Measurements from ENCODE around the gene MSANTD1.

The MSANTD1 gene

DNA sequence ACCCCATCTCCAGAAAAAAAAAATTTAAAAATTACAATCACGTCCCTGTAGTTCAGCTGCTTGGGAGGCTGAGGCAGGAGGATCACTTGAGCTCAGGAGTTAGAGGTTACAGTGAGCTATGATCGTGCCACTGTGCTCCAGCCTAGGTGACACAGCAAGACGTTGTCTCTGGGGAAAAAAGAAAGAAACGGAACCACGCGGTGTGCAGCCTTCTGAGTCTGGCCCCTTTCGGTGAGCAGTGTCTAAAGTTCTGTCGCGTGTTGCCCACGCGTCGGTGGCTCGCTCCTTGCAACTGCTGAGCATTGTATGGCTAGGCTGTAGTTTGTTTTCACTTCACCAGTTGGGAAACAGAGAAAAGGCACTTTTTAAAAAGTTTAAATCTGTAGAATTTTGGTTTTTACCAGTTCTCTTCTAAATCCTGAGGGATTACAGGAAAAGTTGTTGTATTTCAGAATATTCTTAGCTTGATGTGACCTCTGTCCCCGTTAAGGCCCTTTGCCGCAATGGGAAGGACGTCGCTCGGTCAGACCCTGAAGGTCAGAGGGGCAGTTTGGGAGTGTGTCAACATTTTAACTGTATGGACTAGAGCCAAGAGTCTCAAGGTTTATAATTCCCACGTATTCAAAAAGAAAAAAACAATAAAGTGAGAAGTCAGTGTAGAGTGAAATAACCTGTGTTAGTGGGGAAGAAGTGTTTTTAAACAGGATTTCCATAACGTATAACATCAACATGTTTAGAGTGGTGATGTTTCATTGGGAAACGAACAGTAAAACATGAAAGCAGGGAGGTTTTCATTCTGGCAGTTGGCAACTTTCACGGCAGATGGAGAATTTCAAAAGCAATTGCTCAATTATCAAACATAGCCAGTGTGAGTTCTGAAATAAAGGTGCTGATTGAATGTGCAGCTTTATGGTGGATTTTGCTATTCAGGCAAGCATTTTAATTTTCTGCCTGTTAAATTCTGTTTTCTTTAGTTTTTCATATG is 45.8 kb upstream of the MSANTD1 start:
- CTCF ChIA-PET, result interaction anchor here (0.7 to 1.2 kb wide), 2 partner anchors 13 to 44 kb away, joined by 3 to 5 read pairs; no protein-coding TSS in a partner anchor

DNA sequence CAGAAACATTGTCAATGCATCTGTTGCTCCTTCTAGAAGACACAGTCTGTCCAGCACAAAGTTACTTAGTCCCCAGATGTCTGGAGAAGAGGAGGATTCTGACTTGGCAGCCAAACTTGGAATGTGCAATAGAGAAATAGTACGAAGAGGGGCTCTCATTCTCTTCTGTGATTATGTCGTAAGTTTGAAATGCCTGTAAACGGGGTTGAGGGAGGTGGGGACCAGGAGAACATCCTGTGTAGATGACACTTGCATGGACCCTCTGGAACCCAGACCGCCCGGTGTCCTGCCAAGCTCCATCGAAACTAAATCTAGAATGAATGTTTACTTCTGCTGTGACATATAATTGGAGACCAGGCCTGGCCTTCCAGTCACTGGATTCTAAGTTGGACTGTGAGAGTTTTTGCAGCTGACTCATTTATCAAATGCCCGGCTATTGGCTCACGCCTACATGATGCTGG is 45.0 kb upstream of the MSANTD1 start:
- TF ChIP-seq LEF1 (IDR thresholded peaks at IDR 0.05; ENCODE audit: borderline replicate concordance) (no peak), ZNF384 (IDR thresholded peaks at IDR 0.05) (no peak), ARNT (IDR thresholded peaks at IDR 0.05) (no peak), SUZ12 (IDR thresholded peaks at IDR 0.05) (no peak), TARDBP (IDR thresholded peaks at IDR 0.05) (no peak)
- TF ChIP-seq, protein P1, sequence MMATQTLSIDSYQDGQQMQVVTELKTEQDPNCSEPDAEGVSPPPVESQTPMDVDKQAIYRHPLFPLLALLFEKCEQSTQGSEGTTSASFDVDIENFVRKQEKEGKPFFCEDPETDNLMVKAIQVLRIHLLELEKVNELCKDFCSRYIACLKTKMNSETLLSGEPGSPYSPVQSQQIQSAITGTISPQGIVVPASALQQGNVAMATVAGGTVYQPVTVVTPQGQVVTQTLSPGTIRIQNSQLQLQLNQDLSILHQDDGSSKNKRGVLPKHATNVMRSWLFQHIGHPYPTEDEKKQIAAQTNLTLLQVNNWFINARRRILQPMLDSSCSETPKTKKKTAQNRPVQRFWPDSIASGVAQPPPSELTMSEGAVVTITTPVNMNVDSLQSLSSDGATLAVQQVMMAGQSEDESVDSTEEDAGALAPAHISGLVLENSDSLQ (IDR thresholded peaks at IDR 0.05), result no peak
- ChIA-PET POLR2A (no interaction called here), CTCF (interaction anchor here (1.2 kb wide), 1 partner anchor 13 kb away, joined by 3 read pairs; no protein-coding TSS in a partner anchor)
- no peak for DNase-seq (ENCODE audit: extremely low spot score)

More for the DNA sequence above, 45.8 kb upstream of the MSANTD1 start:
- TF ChIP-seq HDGF (IDR thresholded peaks at IDR 0.05; ENCODE audit: borderline replicate concordance), result no peak
- TF ChIP-seq BHLHE40 (IDR thresholded peaks at IDR 0.05; ENCODE audit: borderline replicate concordance), result no peak
- TF ChIP-seq LEF1 (IDR thresholded peaks at IDR 0.05; ENCODE audit: borderline replicate concordance), result no peak
- no peak for TF ChIP-seq ZNF384 (IDR thresholded peaks at IDR 0.05)
- TF ChIP-seq NFRKB (IDR thresholded peaks at IDR 0.05), result no peak
- TF ChIP-seq CTBP1 (IDR thresholded peaks at IDR 0.05; ENCODE audit: borderline replicate concordance), result no peak
- TF ChIP-seq SP1 (IDR thresholded peaks at IDR 0.05), result no peak
- TF ChIP-seq TARDBP (IDR thresholded peaks at IDR 0.05), result no peak
- no peak for TF ChIP-seq FOXM1 (IDR thresholded peaks at IDR 0.05; ENCODE audit: borderline replicate concordance)
- TF ChIP-seq L3MBTL2 (conservative IDR thresholded peaks at IDR 0.05), result no peak
- no peak for TF ChIP-seq FOXK2 (IDR thresholded peaks at IDR 0.05)
- POLR2A ChIA-PET, result no interaction called here
- DNase-seq (ENCODE audit: extremely low spot score), result no peak

DNA sequence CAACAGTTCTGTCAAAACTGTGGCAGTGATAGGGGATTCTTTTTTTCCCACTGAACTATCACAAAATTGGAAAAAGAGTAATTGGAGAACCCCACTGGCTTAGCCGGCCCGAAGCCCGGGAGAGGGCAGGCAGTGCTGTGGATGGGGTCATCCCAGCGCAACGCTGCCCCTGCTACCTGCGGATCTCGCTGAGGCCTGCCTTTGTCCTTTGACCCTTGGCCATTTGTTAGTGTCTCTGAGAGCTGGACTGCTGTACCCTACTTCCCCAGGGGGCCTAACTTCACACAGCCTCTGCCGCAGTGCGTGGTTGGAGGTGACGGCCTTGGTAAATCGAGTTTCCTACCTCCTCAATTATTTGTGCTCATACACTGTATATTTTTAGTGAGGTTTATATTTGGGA is 43.0 kb upstream of the MSANTD1 start:
- ChIA-PET POLR2A (no interaction called here), CTCF (no interaction called here)
- DNase-seq (ENCODE audit: extremely low spot score), result no peak
- TF ChIP-seq LEF1 (IDR thresholded peaks at IDR 0.05; ENCODE audit: borderline replicate concordance), result no peak
- TF ChIP-seq ARNT (IDR thresholded peaks at IDR 0.05), result no peak
- TF ChIP-seq SUZ12 (IDR thresholded peaks at IDR 0.05), result no peak
- no peak for TF ChIP-seq HDGF (IDR thresholded peaks at IDR 0.05; ENCODE audit: borderline replicate concordance)

DNA sequence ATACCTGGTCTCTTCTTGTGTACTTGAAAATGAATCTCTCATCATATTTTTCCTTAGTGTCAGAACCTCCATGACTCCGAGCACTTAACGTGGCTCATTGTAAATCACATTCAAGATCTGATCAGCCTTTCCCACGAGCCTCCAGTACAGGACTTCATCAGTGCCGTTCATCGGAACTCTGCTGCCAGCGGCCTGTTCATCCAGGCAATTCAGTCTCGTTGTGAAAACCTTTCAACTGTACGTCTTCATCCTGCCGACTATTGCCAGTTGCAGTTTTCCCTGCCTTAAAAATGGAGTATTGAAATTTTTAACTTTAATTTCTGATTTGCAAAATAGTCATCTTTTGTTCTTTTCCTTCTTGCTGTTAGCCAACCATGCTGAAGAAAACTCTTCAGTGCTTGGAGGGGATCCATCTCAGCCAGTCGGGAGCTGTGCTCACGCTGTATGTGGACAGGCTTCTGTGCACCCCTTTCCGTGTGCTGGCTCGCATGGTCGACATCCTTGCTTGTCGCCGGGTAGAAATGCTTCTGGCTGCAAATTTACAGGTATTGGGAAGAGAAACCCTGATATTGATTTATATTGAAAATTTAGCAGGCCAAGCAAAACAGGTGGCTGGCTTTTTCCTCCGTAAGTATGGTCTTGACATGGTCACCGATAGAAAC is 42.4 kb upstream of the MSANTD1 start:
- ChIA-PET CTCF (no interaction called here), POLR2A (no interaction called here)
- DNase-seq (ENCODE audit: extremely low spot score), result no peak
- TF ChIP-seq L3MBTL2 (conservative IDR thresholded peaks at IDR 0.05) (no peak), CTBP1 (IDR thresholded peaks at IDR 0.05; ENCODE audit: borderline replicate concordance) (no peak), FOXA1 (IDR thresholded peaks at IDR 0.05) (no peak), SP1 (IDR thresholded peaks at IDR 0.05) (no peak), FOXK2 (IDR thresholded peaks at IDR 0.05) (no peak), TARDBP (IDR thresholded peaks at IDR 0.05) (no peak), ARNT (IDR thresholded peaks at IDR 0.05) (no peak), ELF4 (IDR thresholded peaks at IDR 0.05) (no peak), HDGF (IDR thresholded peaks at IDR 0.05; ENCODE audit: borderline replicate concordance) (no peak), LEF1 (IDR thresholded peaks at IDR 0.05; ENCODE audit: borderline replicate concordance) (no peak), SUZ12 (IDR thresholded peaks at IDR 0.05) (no peak), NFRKB (IDR thresholded peaks at IDR 0.05) (no peak), ZNF384 (IDR thresholded peaks at IDR 0.05) (no peak)

DNA sequence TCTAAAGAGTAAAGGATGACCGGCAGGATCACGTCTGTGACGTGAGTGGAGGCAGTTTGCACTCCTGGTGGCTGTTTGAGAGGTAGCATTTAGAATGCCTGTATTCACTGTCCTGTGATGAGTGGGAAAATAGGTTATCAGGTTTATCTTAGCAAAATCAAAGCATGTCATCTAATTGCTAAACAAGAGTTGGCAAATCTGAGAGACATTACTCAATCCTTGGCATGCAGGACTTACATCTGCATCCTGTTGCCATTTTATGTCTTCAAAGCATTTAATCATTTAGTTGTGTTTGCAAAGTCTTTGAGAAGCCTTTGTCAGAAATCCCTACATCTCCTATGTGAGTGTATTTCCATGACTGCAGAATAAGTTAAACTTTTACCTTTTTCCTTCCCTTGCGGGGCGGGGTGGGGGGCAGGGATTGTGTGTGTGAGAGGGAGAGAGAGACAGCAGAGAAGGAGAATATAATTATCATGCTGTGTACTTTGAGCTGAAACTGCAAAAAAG is 41.4 kb upstream of the MSANTD1 start:
- CTCF ChIA-PET, result no interaction called here
- no peak for DNase-seq (ENCODE audit: extremely low spot score)
- TF ChIP-seq BHLHE40 (IDR thresholded peaks at IDR 0.05; ENCODE audit: borderline replicate concordance) (no peak), ELF4 (IDR thresholded peaks at IDR 0.05) (no peak), CTBP1 (IDR thresholded peaks at IDR 0.05; ENCODE audit: borderline replicate concordance) (no peak), L3MBTL2 (conservative IDR thresholded peaks at IDR 0.05) (no peak), FOXA1 (IDR thresholded peaks at IDR 0.05) (no peak), SP1 (IDR thresholded peaks at IDR 0.05) (no peak), NFRKB (IDR thresholded peaks at IDR 0.05) (no peak), SUZ12 (IDR thresholded peaks at IDR 0.05) (no peak), ARNT (IDR thresholded peaks at IDR 0.05) (no peak), ZNF384 (IDR thresholded peaks at IDR 0.05) (no peak), FOXK2 (IDR thresholded peaks at IDR 0.05) (no peak), FOXM1 (IDR thresholded peaks at IDR 0.05; ENCODE audit: borderline replicate concordance) (no peak), LEF1 (IDR thresholded peaks at IDR 0.05; ENCODE audit: borderline replicate concordance) (no peak)
- TF ChIP-seq, protein P1 (IDR thresholded peaks at IDR 0.05), result no peak
- POLR2A ChIA-PET, result no interaction called here

DNA sequence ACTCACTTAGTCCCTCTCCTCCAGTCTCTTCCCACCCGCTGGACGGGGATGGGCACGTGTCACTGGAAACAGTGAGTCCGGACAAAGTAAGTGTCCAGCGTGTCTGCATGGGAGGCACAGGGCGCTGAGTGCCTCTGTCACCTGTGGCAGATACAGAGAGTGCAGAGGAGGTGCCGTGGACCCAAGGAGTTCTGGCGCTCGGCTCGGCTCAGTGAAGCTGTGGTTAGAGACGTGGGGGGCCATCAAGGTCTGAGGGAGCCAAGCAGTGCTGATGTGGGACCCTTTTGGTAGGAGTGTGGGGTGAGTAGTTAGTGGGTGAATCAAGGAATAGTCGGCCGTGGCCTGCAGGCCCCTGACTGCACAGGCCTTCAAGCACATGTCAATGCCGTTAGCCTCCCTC is 40.1 kb upstream of the MSANTD1 start:
- ChIA-PET POLR2A (interaction anchor here (0.7 kb wide), 1 partner anchor 660 kb away, joined by 3 read pairs; no protein-coding TSS in a partner anchor), CTCF (no interaction called here)
- no peak for DNase-seq (ENCODE audit: extremely low spot score)
- TF ChIP-seq BHLHE40 (IDR thresholded peaks at IDR 0.05; ENCODE audit: borderline replicate concordance) (no peak), ZNF384 (IDR thresholded peaks at IDR 0.05) (no peak), L3MBTL2 (conservative IDR thresholded peaks at IDR 0.05) (no peak), FOXM1 (IDR thresholded peaks at IDR 0.05; ENCODE audit: borderline replicate concordance) (no peak), SUZ12 (IDR thresholded peaks at IDR 0.05) (no peak), ELF4 (IDR thresholded peaks at IDR 0.05) (no peak), NFRKB (IDR thresholded peaks at IDR 0.05) (no peak), FOXA1 (IDR thresholded peaks at IDR 0.05) (no peak), CTBP1 (IDR thresholded peaks at IDR 0.05; ENCODE audit: borderline replicate concordance) (no peak), LEF1 (IDR thresholded peaks at IDR 0.05; ENCODE audit: borderline replicate concordance) (no peak), SP1 (IDR thresholded peaks at IDR 0.05) (no peak), TARDBP (IDR thresholded peaks at IDR 0.05) (no peak), HDGF (IDR thresholded peaks at IDR 0.05; ENCODE audit: borderline replicate concordance) (no peak), FOXK2 (IDR thresholded peaks at IDR 0.05) (no peak)
- TF ChIP-seq, protein P1 (IDR thresholded peaks at IDR 0.05), result no peak

All from HEK293T (cell line).